ENCODE measurements around the gene NR2C1.
A peak's percentile ranks its signal among the peaks of the same experiment; 100 is the strongest.
"Not testable (repeated sequence)": the region's sequence is repeated elsewhere in the genome, so short reads cannot be mapped to it uniquely, and the experiment has no call there.

NR2C1 gene

DNA sequence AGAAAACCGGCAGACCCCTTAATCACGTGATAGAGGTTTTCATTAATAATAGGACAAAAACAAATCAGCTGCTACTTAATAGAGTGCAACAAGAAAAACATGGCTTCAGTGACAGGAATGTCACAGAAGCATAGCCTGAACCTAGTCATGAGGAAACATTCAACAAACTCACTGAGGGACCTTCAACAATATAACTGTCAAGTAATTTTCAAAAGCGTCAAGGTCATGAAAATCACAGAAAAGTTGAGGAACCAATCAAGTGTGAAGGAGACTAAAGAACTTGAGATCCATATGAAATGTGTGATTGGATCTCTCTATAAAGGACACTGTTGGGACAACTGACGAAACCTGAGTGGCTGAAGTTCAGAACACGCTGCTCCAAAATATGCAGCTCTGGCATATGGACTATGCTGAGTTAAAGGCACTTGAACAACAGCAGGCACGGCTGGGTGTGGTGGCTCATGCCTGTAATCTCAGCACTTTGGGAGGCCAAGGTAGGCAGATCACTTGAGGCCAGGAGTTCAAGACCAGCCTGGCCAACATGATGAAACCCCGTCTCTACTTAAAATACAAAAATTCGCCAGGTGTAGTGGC, 86.2 kb downstream of the NR2C1 start:
- H3K9me3 ChIP-seq (ENCODE audit: control insufficient read depth, low read length) = no peaks in the 10 kb centered on the region
- H3K4me3 ChIP-seq (ENCODE audit: extremely low read depth, insufficient read depth, low read length, poor library complexity, severe bottlenecking) = no peak overlapping the region
- peaks cover 27% of the 10 kb centered on the region for H3K36me3 ChIP-seq (ENCODE audit: control insufficient read depth, insufficient read depth, low read length)
- 88 to 91% methylated on average over 3 to 4 of the region's 8 CpGs for WGBS, 2 experiments (ENCODE audit: insufficient coverage in 2 of 2)
- H3K4me1 ChIP-seq (ENCODE audit: control insufficient read depth, insufficient read depth, low read length, poor library complexity, severe bottlenecking) = peaks cover 11% of the 10 kb centered on the region
- H3K27ac ChIP-seq (ENCODE audit: low read depth, low read length, severe bottlenecking) = no peak overlapping the region

DNA sequence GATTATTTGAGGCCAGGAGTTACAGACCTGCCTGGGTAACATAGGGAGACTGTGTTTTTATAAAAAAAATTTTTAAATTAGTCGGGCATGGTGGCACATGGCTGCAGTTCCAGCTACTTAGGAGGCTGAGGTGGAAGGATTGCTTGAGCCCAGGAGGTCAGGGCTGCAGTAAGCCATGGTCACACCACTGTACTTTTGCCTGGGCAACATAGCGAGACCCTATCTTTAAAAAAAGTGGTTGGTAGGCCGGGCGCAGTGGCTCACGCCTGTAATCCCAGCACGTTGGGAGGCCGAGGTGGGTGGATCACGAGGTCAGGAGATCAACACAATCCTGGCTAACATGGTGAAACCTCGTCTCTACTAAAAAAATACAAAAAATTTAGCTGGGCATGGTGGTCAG, 88.3 kb downstream of the NR2C1 start:
- 83 to 84% methylated on average over 7 to 8 of the region's 9 CpGs for WGBS, 2 experiments (ENCODE audit: insufficient coverage in 2 of 2)

DNA sequence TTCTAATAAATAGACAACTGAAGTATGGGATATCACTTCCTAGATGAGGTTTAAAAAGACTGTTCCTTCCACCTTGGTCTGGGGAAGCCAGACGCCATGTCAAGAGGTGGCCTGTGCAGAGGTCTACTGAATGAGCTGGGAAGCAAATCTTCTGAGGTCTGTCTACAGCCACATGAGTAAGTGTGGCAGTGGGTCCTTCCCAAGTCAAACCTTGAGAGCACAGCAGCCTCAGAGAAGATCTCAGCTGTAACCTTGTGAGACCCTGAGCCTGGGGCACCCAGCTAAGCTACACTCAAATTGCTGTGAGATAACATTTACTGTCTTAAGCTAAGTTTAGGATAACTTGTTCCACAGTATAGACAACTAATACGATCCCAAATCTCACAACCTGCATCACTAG, 90.1 kb downstream of the NR2C1 start:
- Histone ChIP-seq H3K4me1 (ENCODE audit: control insufficient read depth, insufficient read depth, low read length, poor library complexity, severe bottlenecking) (peaks cover 11% of the 10 kb centered on the region), H3K9me3 (ENCODE audit: control insufficient read depth, low read length) (no peaks in the 10 kb centered on the region), H3K36me3 (ENCODE audit: control insufficient read depth, insufficient read depth, low read length) (peaks cover 14% of the 10 kb centered on the region), H3K27ac (ENCODE audit: low read depth, low read length, severe bottlenecking) (peak overlapping the region; percentile 76), H3K4me3 (ENCODE audit: extremely low read depth, insufficient read depth, low read length, poor library complexity, severe bottlenecking) (no peak overlapping the region)
- WGBS, 2 experiments (ENCODE audit: insufficient coverage in 2 of 2) = 100% methylated on average over 1 to 2 of the region's 2 CpGs

More for the DNA sequence above, 88.3 kb downstream of the NR2C1 start:
- H3K4me3 ChIP-seq (ENCODE audit: extremely low read depth, insufficient read depth, low read length, poor library complexity, severe bottlenecking); H3K9me3 ChIP-seq (ENCODE audit: control insufficient read depth, low read length); H3K27ac ChIP-seq (ENCODE audit: low read depth, low read length, severe bottlenecking): not testable (repeated sequence)
- Histone ChIP-seq H3K4me1 (ENCODE audit: control insufficient read depth, insufficient read depth, low read length, poor library complexity, severe bottlenecking) (peaks cover 11% of the 10 kb centered on the region), H3K36me3 (ENCODE audit: control insufficient read depth, insufficient read depth, low read length) (peaks cover 17% of the 10 kb centered on the region)

DNA sequence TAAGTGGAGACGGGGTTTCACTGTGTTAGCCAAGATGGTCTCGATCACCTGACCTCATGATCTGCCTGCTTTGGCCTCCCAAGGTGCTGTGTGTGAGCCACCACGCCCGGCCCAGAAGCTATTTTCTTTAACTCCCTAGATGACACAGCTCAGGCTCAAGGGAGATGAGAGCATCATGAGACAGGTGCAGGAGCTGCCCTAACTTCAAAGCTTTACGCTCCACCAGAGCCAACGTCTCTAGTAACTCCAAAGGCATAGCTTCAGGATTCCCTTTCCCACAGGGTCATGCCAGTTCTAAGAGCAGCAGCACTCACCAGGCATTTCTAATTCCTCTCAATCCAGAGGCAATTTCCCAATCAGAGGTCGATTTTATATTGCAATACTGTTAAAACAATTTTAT, 91.0 kb downstream of the NR2C1 start:
- WGBS, 2 experiments (ENCODE audit: insufficient coverage in 2 of 2) = 94 to 96% methylated on average over 6 of the region's 7 CpGs
- Histone ChIP-seq H3K4me1 (ENCODE audit: control insufficient read depth, insufficient read depth, low read length, poor library complexity, severe bottlenecking) (peaks cover 11% of the 10 kb centered on the region), H3K9me3 (ENCODE audit: control insufficient read depth, low read length) (no peaks in the 10 kb centered on the region), H3K27ac (ENCODE audit: low read depth, low read length, severe bottlenecking) (no peak overlapping the region), H3K36me3 (ENCODE audit: control insufficient read depth, insufficient read depth, low read length) (peaks cover 8% of the 10 kb centered on the region), H3K4me3 (ENCODE audit: extremely low read depth, insufficient read depth, low read length, poor library complexity, severe bottlenecking) (no peak overlapping the region)

DNA sequence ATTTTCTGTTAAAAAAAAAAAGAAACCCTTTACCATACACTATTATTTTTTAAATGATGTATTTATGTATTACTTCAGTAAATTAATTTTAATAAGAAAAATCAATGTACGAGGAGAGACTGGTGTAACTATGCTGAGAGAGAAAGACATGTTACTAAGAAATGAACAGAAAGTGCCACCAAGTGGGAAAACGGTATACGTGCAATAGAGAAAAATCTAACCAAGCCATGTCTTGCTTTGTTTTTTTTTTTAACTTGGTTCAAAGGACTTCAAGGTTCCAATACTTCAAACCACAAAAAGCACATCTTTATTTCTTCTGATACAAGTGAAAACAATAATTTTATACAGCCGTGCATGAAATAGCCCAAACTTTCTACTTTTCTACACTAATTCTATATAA, 92.8 kb downstream of the NR2C1 start:
- H3K9me3 ChIP-seq (ENCODE audit: control insufficient read depth, low read length) = no peaks in the 10 kb centered on the region
- H3K36me3 ChIP-seq (ENCODE audit: control insufficient read depth, insufficient read depth, low read length) = peaks cover 8% of the 10 kb centered on the region
- WGBS, 2 experiments (ENCODE audit: insufficient coverage in 2 of 2) = 92% methylated on average over 2 of the region's 4 CpGs; no CpG with 5 or more reads in 1 of the 2 experiments
- no peak overlapping the region for H3K4me3 ChIP-seq (ENCODE audit: extremely low read depth, insufficient read depth, low read length, poor library complexity, severe bottlenecking)
- no peak overlapping the region for H3K27ac ChIP-seq (ENCODE audit: low read depth, low read length, severe bottlenecking)
- H3K4me1 ChIP-seq (ENCODE audit: control insufficient read depth, insufficient read depth, low read length, poor library complexity, severe bottlenecking) = peaks cover 11% of the 10 kb centered on the region

GRCh38 chr12:94979941-94980340, 93.5 kb downstream of the NR2C1 start:
- peaks cover 11% of the 10 kb centered on the region for H3K4me1 ChIP-seq (ENCODE audit: control insufficient read depth, insufficient read depth, low read length, poor library complexity, severe bottlenecking)
- H3K36me3 ChIP-seq (ENCODE audit: control insufficient read depth, insufficient read depth, low read length) = peaks cover 8% of the 10 kb centered on the region
- no peaks in the 10 kb centered on the region for H3K9me3 ChIP-seq (ENCODE audit: control insufficient read depth, low read length)
- H3K27ac ChIP-seq (ENCODE audit: low read depth, low read length, severe bottlenecking) = no peak overlapping the region
- WGBS, 2 experiments (ENCODE audit: insufficient coverage in 2 of 2) = 87 to 96% methylated on average over 3 of the region's 4 CpGs
- H3K4me3 ChIP-seq (ENCODE audit: extremely low read depth, insufficient read depth, low read length, poor library complexity, severe bottlenecking) = no peak overlapping the region

DNA sequence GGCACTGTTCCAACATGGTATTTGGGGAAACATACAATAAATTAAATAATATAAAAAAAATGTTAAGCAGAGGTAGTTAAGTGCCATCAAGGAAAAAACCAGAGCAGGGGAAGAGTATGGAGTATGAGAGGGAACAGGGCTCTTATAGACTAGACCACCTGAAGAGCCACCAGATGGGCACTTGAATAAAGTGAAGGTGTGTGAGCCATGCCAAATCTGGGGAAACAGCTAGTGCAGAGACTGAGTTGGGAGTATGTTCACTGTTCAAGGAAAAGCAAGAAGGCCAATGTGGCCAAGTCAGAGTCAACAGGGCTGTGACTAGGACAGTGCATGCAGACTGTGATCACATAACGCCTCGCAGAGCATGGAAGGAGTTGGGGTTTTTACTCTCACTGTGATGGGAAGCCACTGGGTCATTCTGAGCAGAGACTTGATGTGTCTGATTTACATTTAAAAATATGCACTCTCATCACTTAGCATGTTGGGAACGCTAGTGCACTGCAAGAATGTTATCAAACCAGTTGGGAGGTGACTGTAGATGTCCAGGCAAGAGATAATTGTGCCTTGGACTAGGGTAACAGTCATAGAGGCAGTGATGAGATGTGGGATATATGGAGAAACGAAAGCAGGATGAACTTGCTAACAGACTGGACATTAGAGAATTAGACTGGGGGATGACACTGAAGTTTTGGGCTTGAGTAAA, 95.5 kb downstream of the NR2C1 start:
- Histone ChIP-seq H3K9me3 (ENCODE audit: control insufficient read depth, low read length) (no peaks in the 10 kb centered on the region), H3K4me1 (ENCODE audit: control insufficient read depth, insufficient read depth, low read length, poor library complexity, severe bottlenecking) (no peaks in the 10 kb centered on the region), H3K36me3 (ENCODE audit: control insufficient read depth, insufficient read depth, low read length) (peaks cover 4% of the 10 kb centered on the region), H3K27ac (ENCODE audit: low read depth, low read length, severe bottlenecking) (no peak overlapping the region), H3K4me3 (ENCODE audit: extremely low read depth, insufficient read depth, low read length, poor library complexity, severe bottlenecking) (no peak overlapping the region)
- 90 to 98% methylated on average over 2 to 3 of the region's 4 CpGs for WGBS, 2 experiments (ENCODE audit: insufficient coverage in 2 of 2)

DNA sequence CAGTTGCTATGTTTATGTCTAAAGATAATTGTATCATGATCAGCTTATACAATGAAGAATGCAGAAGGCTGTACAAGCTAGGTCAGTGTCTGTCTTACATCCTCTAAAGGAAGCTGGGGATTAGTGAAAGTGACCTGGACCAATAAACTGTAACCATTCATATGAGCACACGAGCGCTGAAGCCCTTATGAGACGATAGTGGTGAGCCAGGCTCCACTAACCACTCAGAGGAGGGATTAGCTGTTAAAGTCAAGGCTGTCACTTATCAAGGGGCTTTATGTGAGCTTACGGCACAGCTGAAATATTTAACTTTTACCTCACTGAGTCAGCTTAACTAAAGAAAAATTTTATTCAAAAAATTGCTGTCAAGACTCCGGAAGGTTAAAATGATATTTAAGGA, 100.2 kb downstream of the NR2C1 start:
- Histone ChIP-seq H3K4me3 (ENCODE audit: extremely low read depth, insufficient read depth, low read length, poor library complexity, severe bottlenecking) (no peak overlapping the region), H3K27ac (ENCODE audit: low read depth, low read length, severe bottlenecking) (peak overlapping the region; percentile 78), H3K36me3 (ENCODE audit: control insufficient read depth, insufficient read depth, low read length) (peaks cover 25% of the 10 kb centered on the region), H3K9me3 (ENCODE audit: control insufficient read depth, low read length) (no peaks in the 10 kb centered on the region), H3K4me1 (ENCODE audit: control insufficient read depth, insufficient read depth, low read length, poor library complexity, severe bottlenecking) (peaks cover 5% of the 10 kb centered on the region)
- 93% methylated on average over 3 of the region's 5 CpGs; no CpG with 5 or more reads in 1 of the 2 experiments for WGBS, 2 experiments (ENCODE audit: insufficient coverage in 2 of 2)

- H3K36me3 ChIP-seq (ENCODE audit: control insufficient read depth, insufficient read depth, low read length) = peaks cover 25% of the 10 kb centered on the region
- H3K9me3 ChIP-seq (ENCODE audit: control insufficient read depth, low read length) = no peaks in the 10 kb centered on the region
- H3K27ac ChIP-seq (ENCODE audit: low read depth, low read length, severe bottlenecking) = peak overlapping the region; percentile 78
- H3K4me1 ChIP-seq (ENCODE audit: control insufficient read depth, insufficient read depth, low read length, poor library complexity, severe bottlenecking) = peaks cover 5% of the 10 kb centered on the region
- WGBS, 2 experiments (ENCODE audit: insufficient coverage in 2 of 2) = 89 to 95% methylated on average over 1 to 2 of the region's 2 CpGs
- no peak overlapping the region for H3K4me3 ChIP-seq (ENCODE audit: extremely low read depth, insufficient read depth, low read length, poor library complexity, severe bottlenecking)
Observed at GRCh38 chr12:94972795-94973194, 100.6 kb downstream of the NR2C1 start.

DNA sequence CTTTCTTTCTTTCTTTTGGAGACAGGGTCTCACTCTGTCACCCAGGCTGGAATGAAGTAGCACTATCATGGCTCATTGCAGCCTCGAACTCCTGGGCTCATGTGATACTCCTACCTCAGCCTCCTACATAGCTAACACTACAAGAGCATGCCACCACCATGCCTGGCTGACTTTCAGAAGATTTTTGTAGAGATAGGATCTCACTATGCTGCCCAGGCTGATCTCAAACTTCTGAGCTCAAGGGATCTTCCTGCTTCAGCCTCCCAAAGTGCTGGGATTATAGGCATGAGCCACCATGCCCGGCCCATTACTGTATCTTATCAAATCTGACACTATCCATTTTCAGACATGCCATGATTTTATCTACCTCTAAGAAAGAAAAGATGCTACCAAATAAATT, 101.5 kb downstream of the NR2C1 start:
- Histone ChIP-seq H3K27ac (ENCODE audit: low read depth, low read length, severe bottlenecking) (peak overlapping the region; percentile 78), H3K36me3 (ENCODE audit: control insufficient read depth, insufficient read depth, low read length) (peaks cover 25% of the 10 kb centered on the region), H3K4me3 (ENCODE audit: extremely low read depth, insufficient read depth, low read length, poor library complexity, severe bottlenecking) (no peak overlapping the region), H3K4me1 (ENCODE audit: control insufficient read depth, insufficient read depth, low read length, poor library complexity, severe bottlenecking) (peaks cover 5% of the 10 kb centered on the region), H3K9me3 (ENCODE audit: control insufficient read depth, low read length) (no peaks in the 10 kb centered on the region)
- WGBS, 2 experiments (ENCODE audit: insufficient coverage in 2 of 2) = 86 to 100% methylated on average over 1 to 2 of the region's 2 CpGs

GRCh38 chr12:94970560-94970959, 102.9 kb downstream of the NR2C1 start:
- peaks cover 25% of the 10 kb centered on the region for H3K36me3 ChIP-seq (ENCODE audit: control insufficient read depth, insufficient read depth, low read length)
- WGBS, 2 experiments (ENCODE audit: insufficient coverage in 2 of 2) = no CpG with 5 or more reads among the region's 1 CpG
- no peaks in the 10 kb centered on the region for H3K9me3 ChIP-seq (ENCODE audit: control insufficient read depth, low read length)
- no peak overlapping the region for H3K4me3 ChIP-seq (ENCODE audit: extremely low read depth, insufficient read depth, low read length, poor library complexity, severe bottlenecking)
- H3K4me1 ChIP-seq (ENCODE audit: control insufficient read depth, insufficient read depth, low read length, poor library complexity, severe bottlenecking) = peaks cover 5% of the 10 kb centered on the region
- H3K27ac ChIP-seq (ENCODE audit: low read depth, low read length, severe bottlenecking) = no peak overlapping the region
